ENCODE results near the gene MYLIP.

Gene MYLIP

DNA sequence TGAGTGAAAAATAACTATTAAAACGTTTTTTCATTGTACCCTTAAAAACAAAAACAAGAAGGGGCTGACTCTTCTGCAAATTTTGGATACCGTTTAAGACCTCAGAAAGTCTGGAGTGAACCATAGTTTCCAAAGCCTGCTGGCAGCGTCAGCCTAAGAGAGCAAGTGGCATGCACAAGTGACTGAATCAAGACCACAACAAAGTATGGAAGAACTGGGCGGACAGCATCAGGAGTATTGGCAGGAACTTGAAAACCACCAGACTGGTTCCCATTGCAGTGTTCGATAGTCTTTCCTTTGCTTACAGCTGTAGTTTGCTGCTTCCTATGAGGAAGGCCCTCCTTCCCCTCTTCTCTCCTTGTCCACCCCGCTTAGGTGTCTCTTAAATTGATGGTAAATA lies 33.7 kb upstream of the MYLIP start:
- no peak overlapping the region for H3K4me3 ChIP-seq (ENCODE audit: low read depth, low read length)
- no peak for TF ChIP-seq CTCF (IDR thresholded peaks at IDR 0.05; ENCODE audit: insufficient read depth, low read depth, low read length, missing control alignments)
- DNase-seq (ENCODE audit: low read depth) = no peak

DNA sequence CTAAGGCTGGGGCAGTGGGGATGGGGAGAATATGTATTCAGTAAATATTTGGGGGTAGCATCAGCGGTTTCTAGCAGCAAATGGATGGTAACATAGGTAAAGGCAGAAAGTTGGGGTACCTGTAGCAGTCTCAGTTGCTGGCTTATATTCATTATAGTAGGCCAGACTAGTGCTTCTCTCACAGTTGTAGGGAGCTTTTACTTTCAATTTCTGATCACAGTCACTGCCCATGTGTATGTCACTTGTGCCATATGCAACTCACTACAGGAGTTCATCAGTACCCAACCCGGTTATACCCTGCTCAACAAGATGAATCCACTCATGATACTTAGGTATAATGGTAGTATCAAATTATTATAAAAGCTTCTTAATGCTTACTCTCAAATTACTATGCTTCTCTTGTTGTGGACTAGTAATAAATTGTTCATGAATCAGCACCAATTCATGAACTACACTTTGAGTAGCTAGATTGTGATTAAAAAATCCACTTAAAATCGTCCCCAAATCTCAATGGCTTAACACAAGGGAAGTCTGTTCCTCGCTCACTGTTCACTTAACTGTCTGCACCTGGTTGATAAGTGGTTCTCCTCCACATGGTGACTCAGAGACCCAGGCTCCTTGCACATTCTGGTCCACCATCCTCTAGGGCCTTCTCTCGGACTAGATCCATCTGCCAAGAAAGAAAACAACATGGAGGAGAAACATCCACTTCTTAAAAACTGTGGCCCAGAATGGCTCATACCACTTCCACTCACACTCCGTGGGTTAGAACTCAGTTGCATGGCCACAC lies 31.3 kb upstream of the MYLIP start:
- no peak overlapping the region for H3K4me3 ChIP-seq (ENCODE audit: low read depth, low read length)
- TF ChIP-seq CTCF (IDR thresholded peaks at IDR 0.05; ENCODE audit: insufficient read depth, low read depth, low read length, missing control alignments) = no peak

DNA sequence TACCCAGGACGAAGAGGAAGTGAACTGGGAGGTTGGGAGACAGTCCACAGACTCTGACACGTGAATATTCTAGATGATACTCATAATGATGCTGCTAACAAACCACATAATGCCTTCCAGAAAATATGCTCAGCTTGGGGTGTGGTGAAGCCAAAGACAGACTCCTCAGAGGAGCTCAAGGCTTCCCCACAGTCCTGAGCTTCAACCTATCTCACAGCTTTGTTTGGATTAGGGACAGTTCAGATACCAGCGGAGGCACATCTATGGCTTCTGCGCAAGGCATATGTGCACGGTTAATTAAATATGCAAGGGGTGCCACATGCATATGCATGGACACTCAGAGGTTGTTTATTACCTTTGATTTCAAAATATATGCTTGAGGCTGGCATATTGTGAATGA lies 30.7 kb upstream of the MYLIP start:
- H3K4me3 ChIP-seq (ENCODE audit: low read depth, low read length) = no peak overlapping the region
- TF ChIP-seq CTCF (IDR thresholded peaks at IDR 0.05; ENCODE audit: insufficient read depth, low read depth, low read length, missing control alignments) = no peak
- DNase-seq (ENCODE audit: low read depth) = no peak

More for the DNA sequence above, 31.3 kb upstream of the MYLIP start:
- peak; percentile 54 for DNase-seq (ENCODE audit: low read depth)

DNA sequence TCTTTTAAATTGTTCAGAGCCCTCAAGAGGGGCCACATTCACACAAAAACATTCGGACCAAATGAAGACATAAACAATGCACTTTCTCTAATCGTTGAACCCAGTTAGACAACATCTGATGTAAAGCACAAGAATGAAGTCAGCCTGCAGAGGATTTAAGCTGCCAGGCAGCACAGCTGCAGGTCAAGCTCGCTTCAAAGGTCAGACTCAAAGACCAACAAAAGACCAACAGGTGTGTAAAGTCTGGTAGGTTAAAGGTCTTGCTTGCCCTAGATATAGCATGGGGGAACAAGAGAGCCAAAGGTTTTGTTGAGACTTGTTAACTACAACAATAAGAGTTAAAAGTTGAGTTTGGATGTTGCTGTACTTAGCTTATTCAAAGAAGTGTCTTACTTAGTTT lies 26.7 kb upstream of the MYLIP start:
- H3K4me3 ChIP-seq (ENCODE audit: low read depth, low read length) = no peak overlapping the region
- DNase-seq (ENCODE audit: low read depth) = no peak
- TF ChIP-seq CTCF (IDR thresholded peaks at IDR 0.05; ENCODE audit: insufficient read depth, low read depth, low read length, missing control alignments) = no peak

DNA sequence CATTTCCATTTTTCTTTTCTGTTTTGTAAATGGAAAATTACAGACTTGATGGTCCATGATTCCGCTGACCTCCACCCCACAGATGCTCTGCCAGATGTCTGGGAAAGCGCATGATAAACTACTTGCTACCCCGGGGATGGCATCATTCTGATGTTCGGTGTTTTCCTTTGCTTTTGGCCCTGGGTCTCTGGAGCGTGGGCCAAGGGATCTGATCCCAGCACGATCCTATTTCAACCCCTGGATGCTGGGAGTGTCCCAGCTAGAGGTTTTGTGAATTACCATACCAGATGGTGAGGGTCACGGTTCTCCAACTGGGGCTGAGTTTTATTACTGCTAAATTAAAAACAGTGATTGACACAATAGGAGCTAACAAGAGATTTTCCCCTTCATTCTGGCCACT lies 25.2 kb upstream of the MYLIP start:
- DNase-seq (ENCODE audit: low read depth) = no peak

DNA sequence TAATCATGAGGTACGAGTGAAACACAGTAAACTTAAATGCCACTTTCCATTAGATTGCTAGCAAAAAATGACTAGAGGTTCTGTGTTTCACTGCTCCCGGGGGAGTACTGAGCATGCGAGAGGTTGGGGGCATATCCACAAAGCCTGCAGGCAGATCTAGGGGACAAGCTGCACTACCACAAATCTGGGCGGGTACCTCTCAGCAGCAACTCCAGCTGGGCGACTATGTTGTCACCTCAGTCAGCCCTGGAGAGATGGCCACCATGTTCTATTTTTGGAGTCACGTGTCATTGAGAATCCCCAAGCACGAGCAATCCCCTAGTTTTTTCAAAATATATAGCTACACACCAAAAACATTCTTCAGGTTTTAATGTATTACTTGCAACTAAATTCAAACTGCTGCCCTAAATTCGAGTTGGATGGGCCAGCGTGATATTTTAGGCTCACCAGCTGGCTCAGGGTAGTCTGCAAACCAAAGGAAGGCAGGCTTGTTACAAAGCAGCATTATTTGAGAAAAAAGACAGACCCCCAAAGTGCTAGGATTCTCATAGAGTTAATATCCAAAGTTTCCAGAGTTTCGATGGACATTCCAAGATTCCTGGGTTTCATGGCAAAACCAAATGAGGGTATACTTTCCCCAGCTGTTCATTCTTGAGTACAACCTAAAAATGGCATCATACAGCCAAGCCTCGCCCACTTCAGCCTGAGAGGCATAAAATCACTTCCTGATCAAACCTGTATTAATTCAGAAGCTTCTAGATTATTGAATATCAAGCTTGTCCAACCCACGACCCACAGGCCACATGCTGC lies 24.1 kb upstream of the MYLIP start:
- DNase-seq (ENCODE audit: low read depth) = no peak
- TF ChIP-seq CTCF (IDR thresholded peaks at IDR 0.05; ENCODE audit: insufficient read depth, low read depth, low read length, missing control alignments) = no peak
- no peak overlapping the region for H3K4me3 ChIP-seq (ENCODE audit: low read depth, low read length)

More for the DNA sequence above, 25.2 kb upstream of the MYLIP start:
- TF ChIP-seq CTCF (IDR thresholded peaks at IDR 0.05; ENCODE audit: insufficient read depth, low read depth, low read length, missing control alignments) = no peak
- H3K4me3 ChIP-seq (ENCODE audit: low read depth, low read length) = no peak overlapping the region
